ENCODE data around the gene PANK4.

Gene PANK4

DNA sequence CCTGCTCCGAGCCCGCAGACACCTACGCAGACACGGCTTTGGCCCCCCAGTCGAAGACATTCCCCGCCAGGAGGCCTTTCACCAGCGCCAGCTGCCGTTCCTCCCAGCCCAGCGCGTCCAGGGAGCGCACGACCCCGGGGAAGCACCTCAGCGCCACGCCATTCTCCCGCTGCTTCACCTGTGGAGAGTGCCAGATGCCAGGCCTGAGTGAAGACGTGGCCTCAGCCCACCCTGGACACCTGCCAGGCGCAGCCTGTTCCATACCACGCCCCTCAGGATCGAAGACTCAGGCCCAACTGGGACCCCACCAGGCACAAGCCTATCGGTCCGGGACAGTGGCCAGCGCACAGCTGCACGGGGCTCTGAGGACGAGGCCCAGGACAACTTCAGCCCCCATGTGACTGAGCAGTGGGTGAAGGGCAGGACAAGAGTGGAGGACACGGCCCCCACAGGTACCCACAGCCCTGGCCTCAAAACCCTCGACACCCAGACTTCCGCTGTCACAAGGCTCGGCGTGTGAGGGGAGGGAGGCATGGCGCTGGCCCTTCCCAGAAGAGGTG lies 13.5 kb downstream of the PANK4 start:
- ATAC-seq, result no peak; the same call in 2 of the 3 replicates
- TF ChIP-seq, protein P1, sequence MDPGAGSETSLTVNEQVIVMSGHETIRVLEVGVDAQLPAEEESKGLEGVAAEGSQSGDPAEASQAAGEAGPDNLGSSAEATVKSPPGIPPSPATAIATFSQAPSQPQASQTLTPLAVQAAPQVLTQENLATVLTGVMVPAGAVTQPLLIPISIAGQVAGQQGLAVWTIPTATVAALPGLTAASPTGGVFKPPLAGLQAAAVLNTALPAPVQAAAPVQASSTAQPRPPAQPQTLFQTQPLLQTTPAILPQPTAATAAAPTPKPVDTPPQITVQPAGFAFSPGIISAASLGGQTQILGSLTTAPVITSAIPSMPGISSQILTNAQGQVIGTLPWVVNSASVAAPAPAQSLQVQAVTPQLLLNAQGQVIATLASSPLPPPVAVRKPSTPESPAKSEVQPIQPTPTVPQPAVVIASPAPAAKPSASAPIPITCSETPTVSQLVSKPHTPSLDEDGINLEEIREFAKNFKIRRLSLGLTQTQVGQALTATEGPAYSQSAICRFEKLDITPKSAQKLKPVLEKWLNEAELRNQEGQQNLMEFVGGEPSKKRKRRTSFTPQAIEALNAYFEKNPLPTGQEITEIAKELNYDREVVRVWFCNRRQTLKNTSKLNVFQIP (CRISPR knock-in tag; IDR thresholded peaks at IDR 0.05; ENCODE audit: borderline replicate concordance, low read depth), result no peak
- TF ChIP-seq OSR1 (CRISPR knock-in tag; IDR thresholded peaks at IDR 0.05) (no peak), ZNF565 (CRISPR knock-in tag; conservative IDR thresholded peaks at IDR 0.05; ENCODE audit: low read depth) (no peak), GLIS3 (CRISPR knock-in tag; IDR thresholded peaks at IDR 0.05) (no peak), RARB (CRISPR knock-in tag; IDR thresholded peaks at IDR 0.05) (no peak), SNAI2 (CRISPR knock-in tag; IDR thresholded peaks at IDR 0.05) (no peak), ZFP30 (CRISPR knock-in tag; IDR thresholded peaks at IDR 0.05) (no peak), ZNF8 (CRISPR knock-in tag; IDR thresholded peaks at IDR 0.05) (no peak), ZFP3 (CRISPR knock-in tag; IDR thresholded peaks at IDR 0.05) (no peak)
- TF ChIP-seq, protein P2, sequence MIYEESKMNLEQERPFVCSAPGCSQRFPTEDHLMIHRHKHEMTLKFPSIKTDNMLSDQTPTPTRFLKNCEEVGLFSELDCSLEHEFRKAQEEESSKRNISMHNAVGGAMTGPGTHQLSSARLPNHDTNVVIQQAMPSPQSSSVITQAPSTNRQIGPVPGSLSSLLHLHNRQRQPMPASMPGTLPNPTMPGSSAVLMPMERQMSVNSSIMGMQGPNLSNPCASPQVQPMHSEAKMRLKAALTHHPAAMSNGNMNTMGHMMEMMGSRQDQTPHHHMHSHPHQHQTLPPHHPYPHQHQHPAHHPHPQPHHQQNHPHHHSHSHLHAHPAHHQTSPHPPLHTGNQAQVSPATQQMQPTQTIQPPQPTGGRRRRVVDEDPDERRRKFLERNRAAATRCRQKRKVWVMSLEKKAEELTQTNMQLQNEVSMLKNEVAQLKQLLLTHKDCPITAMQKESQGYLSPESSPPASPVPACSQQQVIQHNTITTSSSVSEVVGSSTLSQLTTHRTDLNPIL (CRISPR knock-in tag; IDR thresholded peaks at IDR 0.05; ENCODE audit: low read depth), result no peak
- TF ChIP-seq, protein P3, sequence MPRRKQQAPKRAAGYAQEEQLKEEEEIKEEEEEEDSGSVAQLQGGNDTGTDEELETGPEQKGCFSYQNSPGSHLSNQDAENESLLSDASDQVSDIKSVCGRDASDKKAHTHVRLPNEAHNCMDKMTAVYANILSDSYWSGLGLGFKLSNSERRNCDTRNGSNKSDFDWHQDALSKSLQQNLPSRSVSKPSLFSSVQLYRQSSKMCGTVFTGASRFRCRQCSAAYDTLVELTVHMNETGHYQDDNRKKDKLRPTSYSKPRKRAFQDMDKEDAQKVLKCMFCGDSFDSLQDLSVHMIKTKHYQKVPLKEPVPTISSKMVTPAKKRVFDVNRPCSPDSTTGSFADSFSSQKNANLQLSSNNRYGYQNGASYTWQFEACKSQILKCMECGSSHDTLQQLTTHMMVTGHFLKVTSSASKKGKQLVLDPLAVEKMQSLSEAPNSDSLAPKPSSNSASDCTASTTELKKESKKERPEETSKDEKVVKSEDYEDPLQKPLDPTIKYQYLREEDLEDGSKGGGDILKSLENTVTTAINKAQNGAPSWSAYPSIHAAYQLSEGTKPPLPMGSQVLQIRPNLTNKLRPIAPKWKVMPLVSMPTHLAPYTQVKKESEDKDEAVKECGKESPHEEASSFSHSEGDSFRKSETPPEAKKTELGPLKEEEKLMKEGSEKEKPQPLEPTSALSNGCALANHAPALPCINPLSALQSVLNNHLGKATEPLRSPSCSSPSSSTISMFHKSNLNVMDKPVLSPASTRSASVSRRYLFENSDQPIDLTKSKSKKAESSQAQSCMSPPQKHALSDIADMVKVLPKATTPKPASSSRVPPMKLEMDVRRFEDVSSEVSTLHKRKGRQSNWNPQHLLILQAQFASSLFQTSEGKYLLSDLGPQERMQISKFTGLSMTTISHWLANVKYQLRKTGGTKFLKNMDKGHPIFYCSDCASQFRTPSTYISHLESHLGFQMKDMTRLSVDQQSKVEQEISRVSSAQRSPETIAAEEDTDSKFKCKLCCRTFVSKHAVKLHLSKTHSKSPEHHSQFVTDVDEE (CRISPR knock-in tag; IDR thresholded peaks at IDR 0.05), result no peak

DNA sequence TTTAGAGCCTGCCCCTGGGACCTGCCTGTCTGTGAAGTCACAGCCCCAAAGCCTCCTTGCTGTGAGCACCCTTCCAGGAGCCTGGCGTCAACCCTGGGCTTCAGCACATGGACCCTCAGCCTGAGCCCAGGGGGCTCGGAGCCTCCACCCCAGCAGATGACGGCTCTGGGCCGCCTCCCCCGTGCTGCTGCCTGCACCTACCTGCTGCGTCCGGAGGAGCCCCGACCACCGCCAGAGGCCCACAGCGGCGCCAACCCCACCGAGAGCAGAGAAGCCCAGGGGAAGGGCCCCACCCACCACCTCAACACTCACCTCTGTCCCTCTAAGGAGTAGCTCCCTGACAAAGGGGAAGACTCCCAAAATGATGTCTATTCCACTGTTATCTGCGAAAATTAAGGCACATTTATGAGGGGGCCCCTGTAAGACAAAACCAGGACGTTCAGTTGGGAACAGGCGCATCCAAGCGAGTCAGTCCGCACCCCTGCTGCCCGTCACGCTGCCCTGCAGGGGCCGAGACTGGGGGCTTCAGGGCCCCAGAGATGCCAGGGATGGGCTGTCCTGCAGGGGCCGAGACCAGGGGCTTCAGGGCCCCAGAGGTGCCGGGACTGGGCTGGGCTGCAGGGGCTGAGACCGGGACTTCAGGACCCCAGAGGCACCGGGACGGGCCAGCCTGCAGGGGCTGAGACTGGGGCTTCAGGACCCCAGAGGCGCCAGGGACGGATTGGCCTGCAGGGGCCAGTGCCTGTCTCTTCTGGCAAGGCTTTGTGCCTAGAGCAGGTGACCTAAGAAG lies 15.8 kb downstream of the PANK4 start:
- TF ChIP-seq ISL1 (CRISPR knock-in tag; IDR thresholded peaks at IDR 0.05), result no peak
- no peak for TF ChIP-seq GLIS3 (CRISPR knock-in tag; IDR thresholded peaks at IDR 0.05)
- no peak for TF ChIP-seq CSDC2 (CRISPR knock-in tag; IDR thresholded peaks at IDR 0.05)
- TF ChIP-seq, protein P2 (CRISPR knock-in tag; IDR thresholded peaks at IDR 0.05; ENCODE audit: low read depth), result no peak
- no peak for TF ChIP-seq ZFP3 (CRISPR knock-in tag; IDR thresholded peaks at IDR 0.05)
- TF ChIP-seq, protein P4, sequence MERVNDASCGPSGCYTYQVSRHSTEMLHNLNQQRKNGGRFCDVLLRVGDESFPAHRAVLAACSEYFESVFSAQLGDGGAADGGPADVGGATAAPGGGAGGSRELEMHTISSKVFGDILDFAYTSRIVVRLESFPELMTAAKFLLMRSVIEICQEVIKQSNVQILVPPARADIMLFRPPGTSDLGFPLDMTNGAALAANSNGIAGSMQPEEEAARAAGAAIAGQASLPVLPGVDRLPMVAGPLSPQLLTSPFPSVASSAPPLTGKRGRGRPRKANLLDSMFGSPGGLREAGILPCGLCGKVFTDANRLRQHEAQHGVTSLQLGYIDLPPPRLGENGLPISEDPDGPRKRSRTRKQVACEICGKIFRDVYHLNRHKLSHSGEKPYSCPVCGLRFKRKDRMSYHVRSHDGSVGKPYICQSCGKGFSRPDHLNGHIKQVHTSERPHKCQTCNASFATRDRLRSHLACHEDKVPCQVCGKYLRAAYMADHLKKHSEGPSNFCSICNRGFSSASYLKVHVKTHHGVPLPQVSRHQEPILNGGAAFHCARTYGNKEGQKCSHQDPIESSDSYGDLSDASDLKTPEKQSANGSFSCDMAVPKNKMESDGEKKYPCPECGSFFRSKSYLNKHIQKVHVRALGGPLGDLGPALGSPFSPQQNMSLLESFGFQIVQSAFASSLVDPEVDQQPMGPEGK (CRISPR knock-in tag; IDR thresholded peaks at IDR 0.05; ENCODE audit: borderline replicate concordance), result no peak
- no peak for TF ChIP-seq ZC3H10 (CRISPR knock-in tag; IDR thresholded peaks at IDR 0.05)
- TF ChIP-seq BACH2 (CRISPR knock-in tag; IDR thresholded peaks at IDR 0.05; ENCODE audit: borderline replicate concordance), result no peak
- no peak for TF ChIP-seq ZNF70 (CRISPR knock-in tag; IDR thresholded peaks at IDR 0.05)
- TF ChIP-seq, protein P5, sequence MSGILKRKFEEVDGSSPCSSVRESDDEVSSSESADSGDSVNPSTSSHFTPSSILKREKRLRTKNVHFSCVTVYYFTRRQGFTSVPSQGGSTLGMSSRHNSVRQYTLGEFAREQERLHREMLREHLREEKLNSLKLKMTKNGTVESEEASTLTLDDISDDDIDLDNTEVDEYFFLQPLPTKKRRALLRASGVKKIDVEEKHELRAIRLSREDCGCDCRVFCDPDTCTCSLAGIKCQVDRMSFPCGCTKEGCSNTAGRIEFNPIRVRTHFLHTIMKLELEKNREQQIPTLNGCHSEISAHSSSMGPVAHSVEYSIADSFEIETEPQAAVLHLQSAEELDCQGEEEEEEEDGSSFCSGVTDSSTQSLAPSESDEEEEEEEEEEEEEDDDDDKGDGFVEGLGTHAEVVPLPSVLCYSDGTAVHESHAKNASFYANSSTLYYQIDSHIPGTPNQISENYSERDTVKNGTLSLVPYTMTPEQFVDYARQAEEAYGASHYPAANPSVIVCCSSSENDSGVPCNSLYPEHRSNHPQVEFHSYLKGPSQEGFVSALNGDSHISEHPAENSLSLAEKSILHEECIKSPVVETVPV (CRISPR knock-in tag; IDR thresholded peaks at IDR 0.05), result no peak
- TF ChIP-seq, protein P3 (CRISPR knock-in tag; IDR thresholded peaks at IDR 0.05), result no peak
- TF ChIP-seq ARNTL (CRISPR knock-in tag; IDR thresholded peaks at IDR 0.05; ENCODE audit: borderline replicate concordance, low read depth), result no peak
- TF ChIP-seq OSR1 (CRISPR knock-in tag; IDR thresholded peaks at IDR 0.05), result no peak
- no peak for TF ChIP-seq PPARA (CRISPR knock-in tag; IDR thresholded peaks at IDR 0.05; ENCODE audit: borderline replicate concordance)
- no peak for TF ChIP-seq TCF4 (CRISPR knock-in tag; IDR thresholded peaks at IDR 0.05; ENCODE audit: borderline replicate concordance)
- TF ChIP-seq ESRRG (CRISPR knock-in tag; IDR thresholded peaks at IDR 0.05), result no peak
- no peak for ATAC-seq

Data from SK-N-SH treated with all-trans-retinoic acid at 6 μM for 48 hours (cell line).